Natural killer cell (primary cell): ENCODE data around the gene LCLAT1. TPM values are rescaled to one million over a fixed set of nuclear protein-coding genes. Genes with fewer than 3 reads are reported as not detected.

Experiments used
- ATAC-seq, 3 donors: fragments of 150-1000 bp in 2 of 3; fragments of 200-7000 bp in 1 of 3; cut with Tn5 transposase; 1 replicate in 1 of 3; 2 replicates in 2 of 3; pipeline ENCODE4 v1.10.0; 2021; ENCODE audit warnings: mild to moderate bottlenecking in 2 of 3, moderate library complexity in 2 of 3
- DNase-seq, 2 donors: peaks; one replicate each; pipeline versions ENCODE4 v3.0.0 to v3.0.0-alpha.2; 2013 to 2021; ENCODE audit warnings: mixed read lengths in 1 of 2
- H3K27ac ChIP-seq: one replicate; pipeline ENCODE4 v1.5.1; 2013; ENCODE audit warnings: mild to moderate bottlenecking, low read length
- H3K27me3 ChIP-seq: one replicate; pipeline ENCODE4 v1.6.1; 2013; ENCODE audit warnings: low read length; ENCODE audit not compliant: control insufficient read depth, insufficient read depth
- H3K36me3 ChIP-seq: one replicate; pipeline ENCODE4 v1.6.1; 2013; ENCODE audit warnings: low read length; ENCODE audit not compliant: control insufficient read depth, insufficient read depth
- H3K4me1 ChIP-seq: one replicate; pipeline ENCODE4 v1.6.1; 2013; ENCODE audit warnings: low read length; ENCODE audit not compliant: control insufficient read depth, insufficient read depth
- H3K4me3 ChIP-seq: one replicate; pipeline ENCODE4 v1.5.1; 2013; ENCODE audit warnings: low read length
- H3K9me3 ChIP-seq: one replicate; pipeline ENCODE4 v1.6.1; 2013; ENCODE audit warnings: low read length; ENCODE audit not compliant: control insufficient read depth, insufficient read depth
- H3K27ac Mint-ChIP-seq, 2 donors: one replicate each; pipeline ENCODE4 v1.8.0; 2022; ENCODE audit warnings: mild to moderate bottlenecking in 2 of 2, mixed read lengths in 2 of 2, moderate library complexity in 1 of 2
- H3K27me3 Mint-ChIP-seq, 2 donors: one replicate each; pipeline ENCODE4 v1.8.0; 2022; ENCODE audit warnings: low read depth in 2 of 2, mixed read lengths in 2 of 2
- H3K36me3 Mint-ChIP-seq: one replicate; pipeline ENCODE4 v1.8.0; 2022; ENCODE audit warnings: mixed read lengths
- H3K4me1 Mint-ChIP-seq, 2 donors: one replicate each; pipeline ENCODE4 v1.8.0; 2022; ENCODE audit warnings: mixed read lengths in 2 of 2
- H3K4me3 Mint-ChIP-seq: one replicate; pipeline ENCODE4 v1.8.0; 2022; ENCODE audit warnings: mild to moderate bottlenecking, moderate library complexity, mixed read lengths
- H3K9me3 Mint-ChIP-seq, 2 donors: one replicate each; pipeline ENCODE4 v1.8.0; 2022; ENCODE audit warnings: mixed read lengths in 2 of 2
- WGBS: methylation state at CpG from one replicate; pipeline ENCODE4 v1.1.7; 2013; ENCODE audit warnings: missing lambda C conversion rate; ENCODE audit not compliant: insufficient coverage; 5-methylcytosine and 5-hydroxymethylcytosine counted together
- intact Hi-C: fragments of 100-400 bp; cut with micrococcal nuclease; formaldehyde crosslinking; loops from one replicate; pipeline ENCODE4 v1.14.2; 2022
- total RNA-seq, 4 donors: library from RNA; stranded (reverse); fragments of 120-200 nt in 1 of 4; gene quantifications; one replicate each; pipeline versions ENCODE4 v1.2.3 to v1.2.4, GENCODE V29; 2013 to 2022
- TF ChIP-seq, protein P1 (sequence below): fragments of 200-600 bp; IDR thresholded peaks from one replicate; pipeline ENCODE4 v1.8.0; 2022; ENCODE audit warnings: antibody characterized with exemption

Gene LCLAT1
- total RNA-seq, 3 donors from 2014 or later (not counting 1 experiment from before 2014, with no cell fraction given): 13.0 to 16.2 (median 14.2) TPM

DNA sequence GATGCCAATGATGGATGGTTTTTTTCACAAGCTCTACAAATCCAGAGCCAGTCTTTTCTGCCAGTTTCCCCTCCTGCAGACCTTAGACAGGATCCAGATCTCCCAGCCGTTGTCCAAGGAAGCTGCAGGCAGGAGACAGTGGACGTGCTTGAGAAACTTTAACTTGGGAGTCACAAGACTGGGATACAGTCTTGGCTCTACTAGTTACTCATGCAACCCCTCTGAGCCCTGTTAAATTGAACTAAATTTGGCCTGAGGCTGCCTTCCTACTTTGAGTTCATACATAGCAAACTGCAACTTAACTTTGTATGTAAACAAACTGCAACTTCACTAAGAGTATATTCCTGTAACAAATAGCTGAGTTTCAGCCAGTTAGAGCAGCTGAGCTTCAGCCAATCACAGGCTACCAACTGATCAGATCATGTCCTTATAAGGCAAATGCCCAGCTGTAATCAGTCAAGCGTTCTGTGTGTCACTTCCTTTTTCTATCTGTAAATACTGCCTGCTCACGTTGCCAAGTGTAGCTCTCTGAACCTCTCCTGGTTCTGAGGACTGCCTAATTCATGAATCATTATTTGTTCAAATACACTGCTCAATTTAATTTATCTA is 219.3 kb downstream of the LCLAT1 start:
- DNase-seq (no peak), ATAC-seq (no peak)
- H3K9me3 ChIP-seq: peaks cover 4% of the 10 kb centered on the region
- Mint-ChIP-seq H3K27ac (no peak overlapping the region), H3K36me3 (peaks cover 14% of the 10 kb centered on the region), H3K4me1 (no peaks in the 10 kb centered on the region), H3K9me3 (peaks cover 3 to 4% of the 10 kb centered on the region in 2 donors), H3K27me3 (peaks cover 9 to 20% of the 10 kb centered on the region in 2 donors), H3K4me3 (no peak overlapping the region)
- H3K4me1 ChIP-seq: no peaks in the 10 kb centered on the region
- no peaks in the 10 kb centered on the region for H3K27me3 ChIP-seq
- intact Hi-C loops: no loop called here
- no peak overlapping the region for H3K27ac ChIP-seq
- WGBS: 70% methylated on average over 4 of the region's 4 CpGs
- no peaks in the 10 kb centered on the region for H3K36me3 ChIP-seq
- TF ChIP-seq, protein P1, sequence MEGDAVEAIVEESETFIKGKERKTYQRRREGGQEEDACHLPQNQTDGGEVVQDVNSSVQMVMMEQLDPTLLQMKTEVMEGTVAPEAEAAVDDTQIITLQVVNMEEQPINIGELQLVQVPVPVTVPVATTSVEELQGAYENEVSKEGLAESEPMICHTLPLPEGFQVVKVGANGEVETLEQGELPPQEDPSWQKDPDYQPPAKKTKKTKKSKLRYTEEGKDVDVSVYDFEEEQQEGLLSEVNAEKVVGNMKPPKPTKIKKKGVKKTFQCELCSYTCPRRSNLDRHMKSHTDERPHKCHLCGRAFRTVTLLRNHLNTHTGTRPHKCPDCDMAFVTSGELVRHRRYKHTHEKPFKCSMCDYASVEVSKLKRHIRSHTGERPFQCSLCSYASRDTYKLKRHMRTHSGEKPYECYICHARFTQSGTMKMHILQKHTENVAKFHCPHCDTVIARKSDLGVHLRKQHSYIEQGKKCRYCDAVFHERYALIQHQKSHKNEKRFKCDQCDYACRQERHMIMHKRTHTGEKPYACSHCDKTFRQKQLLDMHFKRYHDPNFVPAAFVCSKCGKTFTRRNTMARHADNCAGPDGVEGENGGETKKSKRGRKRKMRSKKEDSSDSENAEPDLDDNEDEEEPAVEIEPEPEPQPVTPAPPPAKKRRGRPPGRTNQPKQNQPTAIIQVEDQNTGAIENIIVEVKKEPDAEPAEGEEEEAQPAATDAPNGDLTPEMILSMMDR: no peak
- H3K4me3 ChIP-seq: no peak overlapping the region

DNA sequence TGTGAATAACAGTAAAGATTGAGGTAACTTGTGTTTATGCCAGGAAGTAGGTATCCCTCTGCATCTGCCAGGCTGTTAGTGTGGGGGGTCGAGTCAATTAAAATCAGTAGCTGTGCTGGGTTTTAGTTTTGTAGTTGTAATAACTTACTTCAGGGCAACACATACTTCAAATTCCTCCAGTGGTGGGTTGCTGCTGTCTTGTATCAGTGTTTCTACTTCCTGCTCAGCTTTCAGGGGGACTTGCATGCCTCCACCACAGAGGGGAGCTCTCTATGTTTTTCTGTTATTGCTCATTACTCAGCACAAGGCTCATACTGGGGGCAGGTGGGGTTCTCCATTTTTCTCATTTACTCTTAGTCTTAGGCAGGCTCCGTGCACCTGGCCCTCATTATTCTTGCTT is 223.4 kb downstream of the LCLAT1 start:
- ATAC-seq (no peak), DNase-seq (no peak)
- TF ChIP-seq, protein P1: no peak
- WGBS: 88% methylated on average over 2 of the region's 2 CpGs
- no peaks in the 10 kb centered on the region for H3K4me1 Mint-ChIP-seq
- H3K27ac Mint-ChIP-seq: no peak overlapping the region
- no peak overlapping the region for H3K4me3 Mint-ChIP-seq
- H3K27me3 ChIP-seq: no peaks in the 10 kb centered on the region
- H3K36me3 ChIP-seq: no peaks in the 10 kb centered on the region
- intact Hi-C loops: no loop called here
- peaks cover 20 to 46% of the 10 kb centered on the region in 2 donors for H3K27me3 Mint-ChIP-seq
- no peak overlapping the region for H3K4me3 ChIP-seq
- peaks cover 4% of the 10 kb centered on the region for H3K9me3 ChIP-seq
- peaks cover 3 to 4% of the 10 kb centered on the region in 2 donors for H3K9me3 Mint-ChIP-seq
- no peak overlapping the region for H3K27ac ChIP-seq
- H3K4me1 ChIP-seq: no peaks in the 10 kb centered on the region
- H3K36me3 Mint-ChIP-seq: peaks cover 14% of the 10 kb centered on the region

DNA sequence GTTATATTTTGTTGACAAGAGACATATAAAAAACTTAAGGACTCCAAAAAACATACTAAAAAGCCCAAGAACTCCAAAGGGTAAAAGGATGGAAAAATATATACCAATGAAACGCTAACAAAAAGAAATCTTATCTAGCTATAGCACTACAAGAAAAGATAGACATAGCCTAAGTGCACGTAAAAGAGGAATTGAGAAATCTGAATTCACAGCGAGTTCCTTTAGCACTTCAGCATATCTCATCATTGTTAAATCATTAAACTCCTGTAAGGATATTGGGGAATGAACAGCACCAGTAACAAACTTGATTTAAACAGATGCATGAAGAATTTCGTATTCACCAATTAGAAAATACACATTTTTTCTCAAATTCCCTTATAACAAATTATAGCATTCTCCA is 226.1 kb downstream of the LCLAT1 start:
- Histone ChIP-seq H3K4me3 (no peak overlapping the region), H3K36me3 (no peaks in the 10 kb centered on the region), H3K27me3 (no peaks in the 10 kb centered on the region), H3K27ac (no peak overlapping the region), H3K4me1 (no peaks in the 10 kb centered on the region), H3K9me3 (peaks cover 4% of the 10 kb centered on the region)
- peaks cover 20 to 53% of the 10 kb centered on the region in 2 donors for H3K27me3 Mint-ChIP-seq
- H3K4me3 Mint-ChIP-seq: no peak overlapping the region
- no peaks in the 10 kb centered on the region for H3K4me1 Mint-ChIP-seq
- TF ChIP-seq, protein P1: no peak
- DNase-seq (no peak), ATAC-seq (no peak)
- WGBS: 91% methylated on average over 1 of the region's 4 CpGs
- peaks cover 3 to 4% of the 10 kb centered on the region in 2 donors for H3K9me3 Mint-ChIP-seq
- H3K36me3 Mint-ChIP-seq: peaks cover 14% of the 10 kb centered on the region
- intact Hi-C loops: no loop called here
- H3K27ac Mint-ChIP-seq: no peak overlapping the region

GRCh38 chr2:30675758-30676157 is 228.7 kb downstream of the LCLAT1 start:
- H3K4me1 ChIP-seq: no peaks in the 10 kb centered on the region
- Mint-ChIP-seq H3K36me3 (peaks cover under 1% of the 10 kb centered on the region), H3K27ac (no peak overlapping the region), H3K9me3 (no peaks in the 10 kb centered on the region), H3K4me1 (no peaks in the 10 kb centered on the region), H3K4me3 (no peak overlapping the region), H3K27me3 (peaks cover 21 to 40% of the 10 kb centered on the region in 2 donors)
- ATAC-seq: no peak
- intact Hi-C loops: no loop called here
- TF ChIP-seq, protein P1: no peak
- DNase-seq: no peak
- no peaks in the 10 kb centered on the region for H3K27me3 ChIP-seq
- 93% methylated on average over 2 of the region's 2 CpGs for WGBS
- H3K9me3 ChIP-seq: no peaks in the 10 kb centered on the region
- H3K4me3 ChIP-seq: no peak overlapping the region
- no peak overlapping the region for H3K27ac ChIP-seq
- no peaks in the 10 kb centered on the region for H3K36me3 ChIP-seq
